Measurements from ENCODE around the gene NHSL1. TPM values are rescaled to one million over a fixed set of nuclear protein-coding genes. Genes with fewer than 3 reads are reported as not detected.

The NHSL1 gene
- total RNA-seq, 1 donor from 2014 or later, result 1.5 TPM

DNA sequence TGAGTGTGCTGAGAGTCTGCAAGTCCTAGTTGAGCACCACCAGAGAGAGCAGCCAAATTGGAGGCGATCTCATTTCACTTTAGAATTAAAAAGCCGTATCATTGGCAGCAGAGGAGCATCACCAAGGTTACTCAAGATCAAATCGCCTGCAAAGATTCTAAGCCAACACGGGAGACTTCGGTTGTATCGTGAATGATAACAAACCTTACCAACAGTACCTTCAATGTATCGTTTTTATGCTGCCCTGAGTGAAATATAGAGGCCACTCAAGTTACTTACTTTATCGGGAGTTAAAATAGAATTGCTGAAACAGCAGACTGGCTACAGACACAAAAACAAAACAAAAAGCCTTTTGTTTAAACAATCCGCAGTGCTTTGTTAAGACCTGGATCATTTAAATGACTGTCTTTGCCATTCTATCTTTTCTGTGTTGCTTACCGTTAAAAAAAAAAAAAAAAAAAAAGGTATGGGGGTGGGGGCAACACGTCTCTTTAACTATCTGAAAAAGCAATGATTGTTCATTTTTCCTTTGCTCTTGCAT, 14.2 kb downstream of the NHSL1 start:
- peaks cover 3% of the 10 kb centered on the region for H3K4me1 Mint-ChIP-seq (ENCODE audit: low read depth)
- no peak overlapping the region for H3K27ac Mint-ChIP-seq
- no peaks in the 10 kb centered on the region for H3K36me3 Mint-ChIP-seq (ENCODE audit: low read depth)
- no peak overlapping the region for H3K4me3 Mint-ChIP-seq (ENCODE audit: low read depth)
- intact Hi-C loops (cut with micrococcal nuclease), result no loop called here
- H3K27me3 Mint-ChIP-seq (ENCODE audit: low read depth), result peaks cover 13% of the 10 kb centered on the region
- no peaks in the 10 kb centered on the region for H3K9me3 Mint-ChIP-seq
- DNase-seq (ENCODE audit: low spot score), result no peak

- no peak for DNase-seq (ENCODE audit: low spot score)
- intact Hi-C loops (cut with micrococcal nuclease), result no loop called here
- Mint-ChIP-seq H3K36me3 (ENCODE audit: low read depth) (no peaks in the 10 kb centered on the region), H3K27ac (no peak overlapping the region), H3K4me3 (ENCODE audit: low read depth) (no peak overlapping the region), H3K4me1 (ENCODE audit: low read depth) (peaks cover 3% of the 10 kb centered on the region), H3K9me3 (no peaks in the 10 kb centered on the region), H3K27me3 (ENCODE audit: low read depth) (peaks cover 14% of the 10 kb centered on the region)
Measured at GRCh38 chr6:138484018-138484731, 15.1 kb downstream of the NHSL1 start.

DNA sequence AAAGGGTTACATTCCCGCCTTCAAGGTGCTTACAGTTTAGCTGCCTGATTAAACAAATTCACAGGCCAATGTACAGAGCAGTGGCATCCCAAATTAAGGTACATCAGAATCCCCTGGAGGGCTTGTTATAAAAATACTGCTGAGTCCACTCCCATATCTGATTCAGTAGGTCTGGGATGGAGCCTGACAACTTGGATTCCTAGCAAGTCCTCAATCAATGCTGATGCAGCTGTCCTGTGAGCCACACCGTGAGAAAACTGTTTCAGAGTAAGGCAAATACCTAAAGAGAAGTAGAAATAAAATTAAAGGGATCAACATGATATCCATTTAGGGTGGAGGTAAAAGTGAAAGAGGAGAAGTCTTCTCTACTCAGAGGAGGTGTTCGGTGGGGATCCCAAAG, 16.5 kb downstream of the NHSL1 start:
- Mint-ChIP-seq H3K4me3 (ENCODE audit: low read depth) (no peak overlapping the region), H3K9me3 (no peaks in the 10 kb centered on the region), H3K4me1 (ENCODE audit: low read depth) (peaks cover 3% of the 10 kb centered on the region), H3K36me3 (ENCODE audit: low read depth) (no peaks in the 10 kb centered on the region), H3K27ac (no peak overlapping the region), H3K27me3 (ENCODE audit: low read depth) (peaks cover 14% of the 10 kb centered on the region)
- DNase-seq (ENCODE audit: low spot score), result no peak
- intact Hi-C loops (cut with micrococcal nuclease), result no loop called here

DNA sequence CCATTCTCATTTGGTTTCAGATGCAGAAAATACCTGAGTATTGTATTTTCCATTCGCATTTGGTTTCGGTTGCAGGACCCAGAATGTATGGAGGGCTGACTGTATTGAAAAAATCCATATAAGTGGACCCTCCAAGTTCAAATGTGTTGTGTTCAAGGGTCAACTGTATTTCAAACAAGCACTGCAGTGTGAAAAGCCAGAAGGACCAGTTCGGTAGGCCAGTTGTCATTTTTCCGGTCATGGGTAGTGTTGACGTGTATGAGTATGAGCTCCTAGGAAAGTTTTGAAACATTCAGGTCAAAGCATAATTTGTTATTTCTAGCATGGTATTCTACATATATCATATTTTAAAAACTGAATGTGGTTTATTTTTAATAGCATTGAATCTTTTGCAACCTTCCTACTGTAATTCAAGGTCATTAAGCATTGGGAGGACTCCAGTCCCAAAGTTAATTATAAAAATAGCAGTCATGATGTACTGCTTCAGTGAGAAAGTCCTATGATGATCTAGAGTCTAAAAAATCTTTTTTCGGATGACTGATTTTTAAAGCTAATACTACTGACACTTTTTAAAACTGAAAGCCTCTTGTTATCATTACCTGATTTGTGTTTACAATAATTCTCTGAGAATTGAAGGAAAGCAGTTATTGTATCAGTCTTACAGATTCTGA, 18.9 kb downstream of the NHSL1 start:
- intact Hi-C loops (cut with micrococcal nuclease), result no loop called here
- no peak overlapping the region for H3K27ac Mint-ChIP-seq
- H3K27me3 Mint-ChIP-seq (ENCODE audit: low read depth), result peaks cover 12% of the 10 kb centered on the region
- no peaks in the 10 kb centered on the region for H3K9me3 Mint-ChIP-seq
- H3K4me1 Mint-ChIP-seq (ENCODE audit: low read depth), result no peaks in the 10 kb centered on the region
- H3K4me3 Mint-ChIP-seq (ENCODE audit: low read depth), result no peak overlapping the region
- no peak for DNase-seq (ENCODE audit: low spot score)
- H3K36me3 Mint-ChIP-seq (ENCODE audit: low read depth), result no peaks in the 10 kb centered on the region

DNA sequence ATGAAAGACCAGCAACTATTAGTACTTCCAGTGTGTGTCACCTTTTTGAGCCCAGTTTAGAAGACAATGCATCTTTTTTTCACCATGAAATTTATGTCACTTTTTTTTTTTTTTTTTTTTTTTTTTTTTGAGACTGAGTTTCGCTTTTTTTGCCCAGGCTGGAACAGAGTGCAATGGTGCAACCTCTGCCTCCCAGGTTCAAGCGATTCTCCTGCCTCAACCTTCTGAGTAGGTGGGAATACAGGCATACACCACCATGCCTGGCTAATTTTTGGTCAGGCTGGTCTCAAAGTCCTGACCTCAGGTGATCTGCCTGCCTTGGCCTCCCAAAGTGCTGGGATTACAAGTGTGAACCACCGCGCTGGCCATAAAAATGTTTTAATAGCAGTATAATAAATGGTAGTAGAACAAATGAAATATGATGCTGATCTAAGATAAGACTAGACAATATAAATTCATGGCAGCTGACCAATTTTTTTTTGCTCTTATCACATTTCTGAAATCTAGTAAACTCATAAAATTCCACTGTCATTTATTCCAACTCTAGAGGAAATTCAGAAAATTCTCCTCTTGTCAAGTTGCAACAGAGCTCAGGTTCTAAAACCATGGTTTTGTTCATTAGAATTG, 21.3 kb downstream of the NHSL1 start:
- no peak for DNase-seq (ENCODE audit: low spot score)
- Mint-ChIP-seq H3K27ac (no peak overlapping the region), H3K36me3 (ENCODE audit: low read depth) (no peaks in the 10 kb centered on the region), H3K4me1 (ENCODE audit: low read depth) (no peaks in the 10 kb centered on the region), H3K9me3 (no peaks in the 10 kb centered on the region), H3K4me3 (ENCODE audit: low read depth) (no peak overlapping the region), H3K27me3 (ENCODE audit: low read depth) (peaks cover 9% of the 10 kb centered on the region)
- intact Hi-C loops (cut with micrococcal nuclease), result no loop called here

- intact Hi-C loops (cut with micrococcal nuclease), result no loop called here
- no peak for DNase-seq (ENCODE audit: low spot score)
- H3K4me1 Mint-ChIP-seq (ENCODE audit: low read depth), result no peaks in the 10 kb centered on the region
- H3K27ac Mint-ChIP-seq, result no peak overlapping the region
- no peak overlapping the region for H3K4me3 Mint-ChIP-seq (ENCODE audit: low read depth)
- H3K9me3 Mint-ChIP-seq, result no peaks in the 10 kb centered on the region
- H3K27me3 Mint-ChIP-seq (ENCODE audit: low read depth), result peaks cover 10% of the 10 kb centered on the region
- H3K36me3 Mint-ChIP-seq (ENCODE audit: low read depth), result no peaks in the 10 kb centered on the region
Measured at GRCh38 chr6:138476116-138476515, 23.2 kb downstream of the NHSL1 start.

GRCh38 chr6:138473144-138473543, 26.1 kb downstream of the NHSL1 start:
- H3K27ac Mint-ChIP-seq, result no peak overlapping the region
- H3K36me3 Mint-ChIP-seq (ENCODE audit: low read depth), result no peaks in the 10 kb centered on the region
- no peaks in the 10 kb centered on the region for H3K4me1 Mint-ChIP-seq (ENCODE audit: low read depth)
- no peak for DNase-seq (ENCODE audit: low spot score)
- intact Hi-C loops (cut with micrococcal nuclease), result no loop called here
- no peaks in the 10 kb centered on the region for H3K9me3 Mint-ChIP-seq
- H3K27me3 Mint-ChIP-seq (ENCODE audit: low read depth), result peaks cover 6% of the 10 kb centered on the region
- no peak overlapping the region for H3K4me3 Mint-ChIP-seq (ENCODE audit: low read depth)

- Mint-ChIP-seq H3K36me3 (ENCODE audit: low read depth) (no peaks in the 10 kb centered on the region), H3K27me3 (ENCODE audit: low read depth) (peaks cover 6% of the 10 kb centered on the region), H3K4me1 (ENCODE audit: low read depth) (peaks cover 5% of the 10 kb centered on the region), H3K4me3 (ENCODE audit: low read depth) (no peak overlapping the region), H3K9me3 (no peaks in the 10 kb centered on the region), H3K27ac (no peak overlapping the region)
- DNase-seq (ENCODE audit: low spot score), result no peak
- intact Hi-C loops (cut with micrococcal nuclease), result no loop called here
Measured at GRCh38 chr6:138468320-138469015, 30.8 kb downstream of the NHSL1 start.

GRCh38 chr6:138467901-138468300, 31.4 kb downstream of the NHSL1 start:
- Mint-ChIP-seq H3K4me3 (ENCODE audit: low read depth) (no peak overlapping the region), H3K27me3 (ENCODE audit: low read depth) (peaks cover 4% of the 10 kb centered on the region), H3K4me1 (ENCODE audit: low read depth) (peaks cover 5% of the 10 kb centered on the region), H3K27ac (no peak overlapping the region), H3K36me3 (ENCODE audit: low read depth) (peaks cover 3% of the 10 kb centered on the region), H3K9me3 (no peaks in the 10 kb centered on the region)
- intact Hi-C loops (cut with micrococcal nuclease), result no loop called here
- DNase-seq (ENCODE audit: low spot score), result no peak

GRCh38 chr6:138465007-138465645, 34.2 kb downstream of the NHSL1 start:
- intact Hi-C loops (cut with micrococcal nuclease), result no loop called here
- no peak overlapping the region for H3K4me3 Mint-ChIP-seq (ENCODE audit: low read depth)
- H3K9me3 Mint-ChIP-seq, result no peaks in the 10 kb centered on the region
- peaks cover 5% of the 10 kb centered on the region for H3K4me1 Mint-ChIP-seq (ENCODE audit: low read depth)
- H3K36me3 Mint-ChIP-seq (ENCODE audit: low read depth), result peaks cover 3% of the 10 kb centered on the region
- DNase-seq (ENCODE audit: low spot score), result no peak
- H3K27ac Mint-ChIP-seq, result no peak overlapping the region
- H3K27me3 Mint-ChIP-seq (ENCODE audit: low read depth), result peaks cover 2% of the 10 kb centered on the region

GRCh38 chr6:138464085-138464484, 35.2 kb downstream of the NHSL1 start:
- intact Hi-C loops (cut with micrococcal nuclease), result no loop called here
- H3K36me3 Mint-ChIP-seq (ENCODE audit: low read depth), result peaks cover 3% of the 10 kb centered on the region
- H3K27ac Mint-ChIP-seq, result no peak overlapping the region
- H3K4me3 Mint-ChIP-seq (ENCODE audit: low read depth), result no peak overlapping the region
- H3K4me1 Mint-ChIP-seq (ENCODE audit: low read depth), result peaks cover 5% of the 10 kb centered on the region
- H3K27me3 Mint-ChIP-seq (ENCODE audit: low read depth), result no peaks in the 10 kb centered on the region
- DNase-seq (ENCODE audit: low spot score), result no peak
- no peaks in the 10 kb centered on the region for H3K9me3 Mint-ChIP-seq

- Mint-ChIP-seq H3K36me3 (ENCODE audit: low read depth) (peaks cover 3% of the 10 kb centered on the region), H3K27ac (no peak overlapping the region), H3K4me3 (ENCODE audit: low read depth) (no peak overlapping the region), H3K27me3 (ENCODE audit: low read depth) (no peaks in the 10 kb centered on the region), H3K9me3 (no peaks in the 10 kb centered on the region), H3K4me1 (ENCODE audit: low read depth) (peaks cover 10% of the 10 kb centered on the region)
- intact Hi-C loops (cut with micrococcal nuclease), result no loop called here
- no peak for DNase-seq (ENCODE audit: low spot score)
Measured at GRCh38 chr6:138461647-138462046, 37.6 kb downstream of the NHSL1 start.
